WTC11 (cell line): ENCODE measurements around the gene HMCN1.

ENCODE experiments used
- FOXP1 ChIP-seq: sonication (generic); formaldehyde crosslinking; IDR thresholded peaks from 2 replicates; pipeline ENCODE4 v1.8.0; 2022; ENCODE audit warnings: missing genetic modification reagents, mild to moderate bottlenecking, moderate library complexity, borderline replicate concordance
- NFYB ChIP-seq: sonication (generic); formaldehyde crosslinking; conservative IDR thresholded peaks from 2 replicates; pipeline ENCODE4 v1.8.0; 2022; ENCODE audit warnings: low read depth, missing genetic modification reagents
- ZNF263 ChIP-seq: sonication (generic); formaldehyde crosslinking; IDR thresholded peaks from 2 replicates; pipeline ENCODE4 v1.8.1; 2022; ENCODE audit warnings: low read depth, mild to moderate bottlenecking, moderate library complexity, missing genetic modification reagents
- TF ChIP-seq, protein P1 (sequence below): fragments of 200-600 bp; IDR thresholded peaks from 2 replicates; pipeline ENCODE4 v1.8.0; 2022; ENCODE audit warnings: antibody characterized with exemption

DNA sequence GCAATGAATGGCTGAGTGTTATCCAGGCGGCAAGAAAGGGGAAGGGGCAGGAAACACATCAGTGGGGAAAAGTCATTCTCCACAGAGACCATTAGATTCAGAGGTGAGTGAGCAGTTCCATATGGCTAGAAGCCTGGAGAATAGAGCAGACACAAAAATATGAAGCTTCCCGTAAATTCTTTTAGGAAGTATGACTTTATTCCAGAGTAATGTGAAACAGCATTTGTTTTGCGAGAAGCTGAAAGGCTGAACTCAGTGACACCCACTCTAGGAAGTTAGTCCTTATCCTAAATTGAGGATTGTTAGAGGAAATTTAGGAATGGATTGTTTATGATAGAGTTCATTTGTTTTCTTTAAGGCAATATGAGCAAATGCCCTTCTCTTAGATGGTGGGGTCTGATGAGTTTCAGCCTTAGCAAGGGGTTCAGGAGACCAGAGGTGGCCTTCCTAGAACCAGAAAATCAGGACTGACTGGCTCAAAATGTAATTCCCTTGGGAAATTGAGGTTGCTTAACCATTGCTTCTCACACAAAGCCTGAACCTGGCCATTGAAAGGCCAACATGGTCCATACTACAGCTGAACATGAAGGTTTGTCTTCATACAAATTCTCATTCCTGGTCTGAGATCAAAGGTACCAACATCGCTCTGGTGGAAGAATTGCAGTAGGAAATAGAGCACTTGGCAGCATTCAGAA lies 473.3 kb downstream of the HMCN1 start:
- TF ChIP-seq FOXP1 (no peak), ZNF263 (CRISPR knock-in tag) (no peak), NFYB (CRISPR knock-in tag) (no peak)
- TF ChIP-seq, protein P1, sequence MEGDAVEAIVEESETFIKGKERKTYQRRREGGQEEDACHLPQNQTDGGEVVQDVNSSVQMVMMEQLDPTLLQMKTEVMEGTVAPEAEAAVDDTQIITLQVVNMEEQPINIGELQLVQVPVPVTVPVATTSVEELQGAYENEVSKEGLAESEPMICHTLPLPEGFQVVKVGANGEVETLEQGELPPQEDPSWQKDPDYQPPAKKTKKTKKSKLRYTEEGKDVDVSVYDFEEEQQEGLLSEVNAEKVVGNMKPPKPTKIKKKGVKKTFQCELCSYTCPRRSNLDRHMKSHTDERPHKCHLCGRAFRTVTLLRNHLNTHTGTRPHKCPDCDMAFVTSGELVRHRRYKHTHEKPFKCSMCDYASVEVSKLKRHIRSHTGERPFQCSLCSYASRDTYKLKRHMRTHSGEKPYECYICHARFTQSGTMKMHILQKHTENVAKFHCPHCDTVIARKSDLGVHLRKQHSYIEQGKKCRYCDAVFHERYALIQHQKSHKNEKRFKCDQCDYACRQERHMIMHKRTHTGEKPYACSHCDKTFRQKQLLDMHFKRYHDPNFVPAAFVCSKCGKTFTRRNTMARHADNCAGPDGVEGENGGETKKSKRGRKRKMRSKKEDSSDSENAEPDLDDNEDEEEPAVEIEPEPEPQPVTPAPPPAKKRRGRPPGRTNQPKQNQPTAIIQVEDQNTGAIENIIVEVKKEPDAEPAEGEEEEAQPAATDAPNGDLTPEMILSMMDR: no peak
